H1 (cell line): ENCODE measurements around the gene LMNTD2. TPM values are rescaled to one million over a fixed set of nuclear protein-coding genes. Genes with fewer than 3 reads are reported as not detected.
A peak's percentile ranks its signal among the peaks of the same experiment; 100 is the strongest.

Source experiments
- ASH2L ChIP-seq: fragments of 200-600, 300-600 bp; sonication (generic); IDR thresholded peaks from one replicate; pipeline ENCODE4 v1.7.1; 2017; ENCODE audit warnings: low read length
- BCL11A ChIP-seq, 2 experiments: IDR thresholded peaks; one replicate each; pipeline ENCODE4 v1.6.1; 2011; ENCODE audit warnings: low read depth in 2 of 2, low read length in 2 of 2, mild to moderate bottlenecking in 2 of 2
- CBX8 ChIP-seq: fragments of 300-800, 300-1000 bp; sonication (generic); IDR thresholded peaks from 2 replicates; pipeline ENCODE4 v1.7.1; 2016; ENCODE audit warnings: low read depth, low read length, borderline replicate concordance
- CHD7 ChIP-seq: fragments of 300-600 bp; sonication (generic); IDR thresholded peaks from 2 replicates; pipeline ENCODE4 v1.7.1; 2012; ENCODE audit warnings: low read length, moderate library complexity, mild to moderate bottlenecking, inconsistent platforms; ENCODE audit not compliant: insufficient replicate concordance
- GABPA ChIP-seq: IDR thresholded peaks from 2 replicates; pipeline ENCODE4 v1.6.1; 2011; ENCODE audit warnings: mild to moderate bottlenecking, low read length, moderate library complexity, borderline replicate concordance; ENCODE audit not compliant: insufficient read depth
- KDM5A ChIP-seq: fragments of 200-600 bp; IDR thresholded peaks from 2 replicates; pipeline ENCODE4 v1.7.1; 2012; ENCODE audit warnings: mild to moderate bottlenecking, low read length, inconsistent platforms, mixed read lengths
- NANOG ChIP-seq: IDR thresholded peaks from 2 replicates; pipeline ENCODE4 v1.6.1; 2011; ENCODE audit warnings: low read length, low read depth, mild to moderate bottlenecking, inconsistent platforms; ENCODE audit not compliant: insufficient read depth, poor library complexity, severe bottlenecking
- PHF8 ChIP-seq: fragments of 200-600 bp; sonication (generic); conservative IDR thresholded peaks from 2 replicates; pipeline ENCODE4 v1.7.1; 2012; ENCODE audit warnings: low read depth, mild to moderate bottlenecking, inconsistent platforms, low read length, moderate library complexity
- POLR2AphosphoS5 ChIP-seq: IDR thresholded peaks from 2 replicates; pipeline ENCODE4 v1.6.1; 2011; ENCODE audit warnings: low read depth, low read length
- POU5F1 ChIP-seq: IDR thresholded peaks from 2 replicates; pipeline ENCODE4 v1.6.1; 2011; ENCODE audit warnings: low read depth, mild to moderate bottlenecking, low read length, moderate library complexity
- SP1 ChIP-seq: IDR thresholded peaks from 2 replicates; pipeline ENCODE4 v1.6.1; 2011; ENCODE audit warnings: low read depth, low read length
- polyA plus RNA-seq, 7 experiments: library from polyadenylated mRNA; depleted of rRNA in 3 of 7; stranded (reverse) in 5 of 7; unstranded in 2 of 7; fragments of >200 nt in 5 of 7; fragments of 200-250 nt in 2 of 7; gene quantifications; 1 replicate in 5 of 7; 2 replicates in 1 of 7; 4 replicates in 1 of 7; pipeline versions ENCODE4 v1.2.1 to v1.2.3, GENCODE V29; 2011 to 2013; ENCODE audit warnings: missing spikeins in 2 of 7, mixed read lengths in 2 of 7
- total RNA-seq: library from RNA; stranded (reverse); fragmentation: NEBNext Ultra II Directional; extraction: Animal tissue kit (Norgen Biotek cat#: 25700); gene quantifications from 2 replicates; pipeline ENCODE4 v1.2.1, GENCODE V29; 2021

The LMNTD2 gene
- total and polyA plus RNA-seq, 2 of the 8 experiments (the other 6 are each of a cell fraction or from before 2014, with no cell fraction given), result 1.6 to 3.1 TPM

- TF ChIP-seq CHD7 (no peak), PHF8 (no peak), POLR2AphosphoS5 (no peak), BCL11A (IDR thresholded peaks at IDR 0.05; ENCODE audit: low read depth in 2 of 2, low read length in 2 of 2) (no peak), KDM5A (no peak), GABPA (peak; percentile 82), ASH2L (peak; percentile 42), POU5F1 (no peak), NANOG (peak; percentile 11), SP1 (no peak), CBX8 (no peak)
Measured at GRCh38 chr11:518463-519202, 41.9 kb downstream of the LMNTD2 start (continued).
